HepG2 (cell line): Measurements from ENCODE around the gene ABCA13.

Experiments used
- FOSL2 ChIP-seq: sonication (generic); formaldehyde crosslinking; IDR thresholded peaks from 2 replicates; pipeline ENCODE4 v1.4.0; 2020; ENCODE audit warnings: missing genetic modification reagents
- NR2C2 ChIP-seq: sonication (generic); formaldehyde crosslinking; IDR thresholded peaks from 2 replicates; pipeline ENCODE4 v1.4.0; 2020; ENCODE audit warnings: missing genetic modification reagents, mild to moderate bottlenecking, moderate library complexity, borderline replicate concordance
- POLR2A ChIP-seq, 2 experiments: IDR thresholded peaks; 2 replicates each; pipeline ENCODE4 v1.6.1; 2011; ENCODE audit warnings: low read depth in 2 of 2, low read length in 2 of 2, mild to moderate bottlenecking in 1 of 2, moderate library complexity in 1 of 2; ENCODE audit not compliant: insufficient read depth in 1 of 2
- ZFX ChIP-seq: sonication (generic); formaldehyde crosslinking; IDR thresholded peaks from 2 replicates; pipeline ENCODE4 v1.4.0; 2020; ENCODE audit warnings: mild to moderate bottlenecking, low read depth, missing genetic modification reagents, moderate library complexity
- TF ChIP-seq, protein P1 (sequence below): sonication (generic); formaldehyde crosslinking; IDR thresholded peaks from 2 replicates; pipeline ENCODE4 v1.5.0; 2020; ENCODE audit warnings: mild to moderate bottlenecking, missing genetic modification reagents
- TF ChIP-seq, protein P2 (sequence below): sonication (generic); formaldehyde crosslinking; IDR thresholded peaks from 2 replicates; pipeline ENCODE4 v1.4.0; 2020; ENCODE audit warnings: mild to moderate bottlenecking, missing genetic modification reagents

DNA sequence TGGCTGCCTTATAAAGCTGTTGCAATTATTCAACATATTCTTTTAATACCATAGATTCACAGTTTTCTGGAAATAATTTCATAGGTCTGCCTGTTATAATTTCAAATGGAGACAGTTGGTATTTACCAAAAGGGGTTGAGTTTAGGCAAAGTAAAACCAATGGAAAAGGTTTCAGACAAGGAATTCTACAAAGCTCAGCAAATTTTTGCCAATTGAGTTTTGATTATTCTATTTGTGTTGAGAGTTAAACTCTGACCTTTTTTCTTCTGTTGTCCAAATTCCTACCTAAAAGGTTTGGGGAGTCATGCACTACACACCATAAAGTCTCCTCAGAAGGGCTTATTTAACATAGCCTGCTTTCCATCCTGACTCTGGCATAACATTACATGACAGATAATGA is 38.5 kb upstream of the ABCA13 start:
- TF ChIP-seq NR2C2 (CRISPR knock-in tag) (no peak), ZFX (no peak), FOSL2 (CRISPR knock-in tag) (no peak), POLR2A (IDR thresholded peaks at IDR 0.05; ENCODE audit: insufficient read depth in 1 of 2, low read depth in 2 of 2, low read length in 2 of 2) (no peak)
- TF ChIP-seq, protein P1, sequence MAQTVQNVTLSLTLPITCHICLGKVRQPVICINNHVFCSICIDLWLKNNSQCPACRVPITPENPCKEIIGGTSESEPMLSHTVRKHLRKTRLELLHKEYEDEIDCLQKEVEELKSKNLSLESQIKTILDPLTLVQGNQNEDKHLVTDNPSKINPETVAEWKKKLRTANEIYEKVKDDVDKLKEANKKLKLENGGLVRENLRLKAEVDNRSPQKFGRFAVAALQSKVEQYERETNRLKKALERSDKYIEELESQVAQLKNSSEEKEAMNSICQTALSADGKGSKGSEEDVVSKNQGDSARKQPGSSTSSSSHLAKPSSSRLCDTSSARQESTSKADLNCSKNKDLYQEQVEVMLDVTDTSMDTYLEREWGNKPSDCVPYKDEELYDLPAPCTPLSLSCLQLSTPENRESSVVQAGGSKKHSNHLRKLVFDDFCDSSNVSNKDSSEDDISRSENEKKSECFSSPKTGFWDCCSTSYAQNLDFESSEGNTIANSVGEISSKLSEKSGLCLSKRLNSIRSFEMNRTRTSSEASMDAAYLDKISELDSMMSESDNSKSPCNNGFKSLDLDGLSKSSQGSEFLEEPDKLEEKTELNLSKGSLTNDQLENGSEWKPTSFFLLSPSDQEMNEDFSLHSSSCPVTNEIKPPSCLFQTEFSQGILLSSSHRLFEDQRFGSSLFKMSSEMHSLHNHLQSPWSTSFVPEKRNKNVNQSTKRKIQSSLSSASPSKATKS (CRISPR knock-in tag) = no peak
- TF ChIP-seq, protein P2, sequence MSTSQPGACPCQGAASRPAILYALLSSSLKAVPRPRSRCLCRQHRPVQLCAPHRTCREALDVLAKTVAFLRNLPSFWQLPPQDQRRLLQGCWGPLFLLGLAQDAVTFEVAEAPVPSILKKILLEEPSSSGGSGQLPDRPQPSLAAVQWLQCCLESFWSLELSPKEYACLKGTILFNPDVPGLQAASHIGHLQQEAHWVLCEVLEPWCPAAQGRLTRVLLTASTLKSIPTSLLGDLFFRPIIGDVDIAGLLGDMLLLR = no peak
